Measurements from ENCODE around the gene GK2. TPM values are rescaled to one million over a fixed set of nuclear protein-coding genes. Genes with fewer than 3 reads are reported as not detected.

The GK2 gene
- total RNA-seq, 3 donors from 2014 or later: 0.16 TPM; not detected in 2

DNA sequence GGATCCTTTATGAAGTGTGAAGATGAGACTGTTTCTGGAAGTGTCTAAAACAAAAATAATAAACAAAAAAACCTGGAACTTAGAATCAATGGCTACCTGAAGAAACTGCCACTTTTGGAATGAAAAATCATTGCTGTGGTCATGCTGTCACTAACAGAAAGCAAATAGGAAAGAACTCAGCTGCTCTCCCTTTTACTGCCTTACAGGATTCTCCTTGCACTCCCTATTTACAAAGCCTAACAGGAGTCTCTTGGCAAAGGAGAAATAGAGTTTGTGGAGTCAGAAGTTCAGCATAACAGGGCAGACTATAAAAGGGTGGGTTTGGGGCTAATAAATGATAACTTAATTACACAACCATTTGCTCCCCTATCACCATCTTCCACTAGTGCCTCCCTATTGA is 19.0 kb upstream of the GK2 start:
- Histone ChIP-seq H3K4me3 (no peak overlapping the region), H3K36me3 (no peaks in the 10 kb centered on the region), H3K9me3 (no peaks in the 10 kb centered on the region), H3K27me3 (no peaks in the 10 kb centered on the region), H3K4me1 (no peaks in the 10 kb centered on the region), H3K27ac (no peak overlapping the region)
- intact Hi-C loops (cut with DNase I; ENCODE audit: low total_unique reads): no loop called here
- no peak for DNase-seq (ENCODE audit: low spot score in 2 of 2)
- TF ChIP-seq CTCF (IDR thresholded peaks at IDR 0.05) (no peak), POLR2A (IDR thresholded peaks at IDR 0.05) (no peak), POLR2AphosphoS5 (IDR thresholded peaks at IDR 0.05) (no peak)

GRCh38 chr4:79425586-79425985 is 17.6 kb upstream of the GK2 start:
- intact Hi-C loops (cut with DNase I; ENCODE audit: low total_unique reads): no loop called here
- Histone ChIP-seq H3K9me3 (no peaks in the 10 kb centered on the region), H3K27ac (no peak overlapping the region), H3K4me1 (no peaks in the 10 kb centered on the region), H3K4me3 (no peak overlapping the region), H3K36me3 (no peaks in the 10 kb centered on the region), H3K27me3 (no peaks in the 10 kb centered on the region)
- DNase-seq (ENCODE audit: low spot score in 2 of 2): no peak
- TF ChIP-seq POLR2AphosphoS5 (IDR thresholded peaks at IDR 0.05) (no peak), CTCF (IDR thresholded peaks at IDR 0.05) (no peak), POLR2A (IDR thresholded peaks at IDR 0.05) (no peak)

GRCh38 chr4:79421483-79421882 is 13.5 kb upstream of the GK2 start:
- H3K27ac ChIP-seq: no peak overlapping the region
- H3K4me1 ChIP-seq: no peaks in the 10 kb centered on the region
- intact Hi-C loops (cut with DNase I; ENCODE audit: low total_unique reads): no loop called here
- no peaks in the 10 kb centered on the region for H3K27me3 ChIP-seq
- TF ChIP-seq POLR2AphosphoS5 (IDR thresholded peaks at IDR 0.05) (no peak), CTCF (IDR thresholded peaks at IDR 0.05) (no peak), POLR2A (IDR thresholded peaks at IDR 0.05) (no peak)
- peaks cover 0 to 7% of the 10 kb centered on the region in 2 donors for H3K9me3 ChIP-seq
- H3K4me3 ChIP-seq: no peak overlapping the region
- H3K36me3 ChIP-seq: no peaks in the 10 kb centered on the region
- DNase-seq (ENCODE audit: low spot score in 2 of 2): no peak

- intact Hi-C loops (cut with DNase I; ENCODE audit: low total_unique reads): no loop called here
- Histone ChIP-seq H3K27ac (no peak overlapping the region), H3K4me1 (no peaks in the 10 kb centered on the region), H3K36me3 (no peaks in the 10 kb centered on the region), H3K4me3 (no peak overlapping the region), H3K27me3 (no peaks in the 10 kb centered on the region), H3K9me3 (peaks cover 0 to 2% of the 10 kb centered on the region in 2 donors)
- TF ChIP-seq POLR2A (IDR thresholded peaks at IDR 0.05): no peak
- TF ChIP-seq POLR2AphosphoS5 (IDR thresholded peaks at IDR 0.05): no peak
- TF ChIP-seq CTCF (IDR thresholded peaks at IDR 0.05): no peak
- DNase-seq (ENCODE audit: low spot score in 2 of 2): no peak
Observed at GRCh38 chr4:79413886-79414285, 5.9 kb upstream of the GK2 start.

DNA sequence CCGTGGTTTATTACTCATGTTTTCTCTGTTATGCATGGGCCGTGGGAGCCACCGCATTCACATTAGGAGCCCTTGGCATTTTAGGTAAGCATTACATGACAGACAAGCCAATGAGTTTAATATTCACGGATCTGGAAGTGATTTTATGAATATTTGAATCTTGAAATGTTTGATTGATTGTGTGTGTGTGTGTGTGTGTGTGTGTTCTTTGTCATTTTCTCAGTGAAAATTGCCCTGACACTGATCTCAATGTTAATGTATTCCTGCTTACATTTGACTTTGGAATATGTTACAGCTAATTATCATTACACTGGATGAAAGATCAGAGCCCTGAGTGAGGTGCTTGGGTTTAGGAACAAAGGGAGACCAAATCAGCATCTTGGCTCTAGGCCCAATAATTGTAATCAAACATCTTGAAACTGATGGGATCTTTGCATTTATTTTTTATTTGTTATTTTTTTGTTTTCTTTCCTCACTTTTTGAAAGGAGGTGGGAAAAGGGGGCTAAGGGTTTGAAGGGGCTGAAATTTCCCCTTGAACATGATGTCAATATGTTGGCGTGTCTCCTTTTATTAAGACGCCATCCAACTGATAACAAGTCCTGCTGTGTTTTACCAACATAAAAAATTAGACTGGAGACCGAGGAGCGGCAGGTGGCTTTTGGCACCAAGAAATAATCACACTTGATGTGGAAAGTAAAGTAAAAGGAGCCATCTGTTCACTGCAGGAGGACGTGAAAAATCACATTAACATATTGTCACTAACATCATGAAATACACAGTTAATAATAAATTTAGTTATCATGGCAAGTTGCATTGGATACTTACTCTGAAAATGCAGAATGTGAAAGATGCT is 5.2 kb upstream of the GK2 start:
- H3K36me3 ChIP-seq: no peaks in the 10 kb centered on the region
- no peak overlapping the region for H3K4me3 ChIP-seq
- no peaks in the 10 kb centered on the region for H3K27me3 ChIP-seq
- H3K27ac ChIP-seq: no peak overlapping the region
- intact Hi-C loops (cut with DNase I; ENCODE audit: low total_unique reads): no loop called here
- no peak for TF ChIP-seq POLR2A (IDR thresholded peaks at IDR 0.05)
- TF ChIP-seq POLR2AphosphoS5 (IDR thresholded peaks at IDR 0.05): no peak
- no peak for DNase-seq (ENCODE audit: low spot score in 2 of 2)
- H3K4me1 ChIP-seq: no peaks in the 10 kb centered on the region
- H3K9me3 ChIP-seq: no peaks in the 10 kb centered on the region

All from breast epithelium (tissue), 4 donors.